GM21360 (cell line): ENCODE results near the gene KCNIP3.

Experiments
- ATAC-seq: cut with Tn5 transposase; IDR thresholded peaks from one replicate; pipeline ENCODE4 v1.9.1; 2021; ENCODE audit warnings: mild to moderate bottlenecking, moderate library complexity; ENCODE audit not compliant: unreplicated experiment

Gene KCNIP3

DNA sequence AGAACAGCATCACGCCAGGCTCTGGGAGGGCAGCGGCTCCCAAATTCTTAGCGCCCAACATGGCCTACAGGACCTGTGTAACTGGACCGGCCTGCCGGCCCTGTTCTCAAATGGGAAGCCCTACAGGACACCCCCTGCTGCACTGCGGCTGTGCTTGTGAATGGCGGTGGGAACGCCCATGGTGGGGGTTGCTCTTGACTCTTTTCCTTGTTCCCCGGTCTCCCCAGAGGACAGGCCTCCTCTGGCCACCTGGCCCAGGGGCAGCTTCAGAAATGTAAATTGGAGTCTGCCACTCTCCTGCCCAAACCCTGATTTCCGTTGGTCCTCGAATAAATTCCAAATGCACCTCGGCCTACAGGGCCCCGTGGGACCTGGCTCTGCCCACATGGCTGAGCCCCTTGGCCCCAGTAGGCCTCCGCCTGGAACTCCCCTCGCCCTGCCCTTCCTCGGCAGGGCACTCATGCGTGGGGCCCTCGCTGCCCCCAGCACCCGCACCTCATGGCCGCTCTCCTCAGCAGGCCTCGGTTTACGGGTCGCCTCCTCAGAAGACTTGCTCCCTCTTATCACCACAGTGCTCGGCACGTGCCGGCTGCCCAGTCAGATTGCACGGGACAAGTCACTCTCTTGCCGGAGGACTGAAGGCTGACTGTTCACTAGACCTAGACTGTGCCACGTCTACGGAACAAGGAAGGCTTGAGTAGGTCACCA, 29.4 kb downstream of the KCNIP3 start:
- no peak for ATAC-seq

DNA sequence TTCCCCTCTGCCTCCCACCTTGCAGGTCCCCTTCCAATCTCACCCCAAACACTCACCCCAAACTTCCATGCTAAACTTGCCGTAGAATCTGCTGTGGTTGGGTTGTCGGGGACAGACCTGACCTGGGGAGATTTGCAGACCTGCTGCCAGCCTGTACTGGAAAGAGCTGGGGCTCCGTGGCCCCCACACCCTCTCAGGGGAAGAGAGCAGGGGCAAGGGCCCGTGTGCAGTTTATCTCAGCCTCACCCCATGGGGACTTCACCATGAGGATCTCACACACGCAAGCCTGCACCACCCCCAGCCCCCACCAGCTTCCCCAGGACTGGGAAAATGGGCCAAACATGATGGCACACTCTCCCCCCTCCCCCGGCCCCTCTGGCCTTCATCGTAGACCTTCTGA, 30.7 kb downstream of the KCNIP3 start:
- no peak for ATAC-seq

DNA sequence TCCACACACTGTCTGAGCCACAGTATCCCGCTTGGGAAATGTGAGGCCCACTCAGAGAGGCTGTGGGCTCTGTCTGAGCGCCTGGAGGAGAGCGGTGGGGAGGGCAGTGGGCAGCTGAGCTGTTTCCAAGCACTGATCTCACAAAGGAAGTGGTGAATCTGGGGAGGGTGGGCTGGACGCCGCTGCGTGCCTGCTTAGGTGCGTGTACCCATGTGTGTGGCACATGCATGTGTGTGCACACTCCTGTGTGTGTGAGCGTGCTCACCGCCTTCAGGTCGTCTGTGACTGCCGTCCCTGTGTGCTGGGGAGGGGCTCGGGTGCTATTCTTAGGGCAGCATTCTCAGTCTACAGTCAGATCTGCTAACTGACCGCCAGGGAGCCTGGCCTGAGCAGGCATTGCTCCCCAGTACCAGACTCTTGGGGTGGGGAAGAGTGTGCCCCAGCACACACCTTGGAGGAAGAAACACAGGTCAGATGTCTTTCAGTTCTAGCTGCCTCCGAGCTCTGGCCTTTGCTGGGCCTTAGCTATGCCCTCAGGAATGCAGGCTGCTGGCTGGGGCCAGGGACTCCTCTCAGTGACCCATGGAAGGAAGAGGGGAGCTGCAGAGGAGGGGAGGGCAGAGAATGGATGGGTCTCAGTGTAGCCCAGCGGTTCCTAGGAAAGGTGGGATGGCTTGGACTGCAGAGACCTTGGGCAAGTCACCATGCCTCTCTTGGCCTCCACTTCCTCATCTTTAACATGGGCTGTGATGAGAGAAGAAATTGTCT, 31.4 kb downstream of the KCNIP3 start:
- no peak for ATAC-seq

DNA sequence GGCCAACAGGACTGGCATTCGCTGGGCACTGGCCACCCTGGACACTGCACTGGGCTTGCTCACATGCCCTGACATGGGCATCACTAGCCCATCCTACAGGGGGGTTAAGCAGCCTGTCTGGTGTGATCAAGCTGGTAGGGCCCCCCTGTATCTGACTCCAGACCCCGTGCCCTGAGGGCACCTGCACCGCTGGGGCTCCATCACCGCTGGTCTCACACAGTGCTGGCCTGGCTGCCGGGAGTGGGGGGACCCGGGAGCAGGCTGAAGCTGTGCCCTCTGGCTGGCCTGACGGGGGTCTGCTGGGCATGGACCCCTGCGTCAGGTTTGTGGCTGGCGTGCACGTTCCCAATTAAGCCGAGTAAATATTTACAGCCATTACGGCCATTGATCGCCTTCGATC, 32.3 kb downstream of the KCNIP3 start:
- no peak for ATAC-seq

DNA sequence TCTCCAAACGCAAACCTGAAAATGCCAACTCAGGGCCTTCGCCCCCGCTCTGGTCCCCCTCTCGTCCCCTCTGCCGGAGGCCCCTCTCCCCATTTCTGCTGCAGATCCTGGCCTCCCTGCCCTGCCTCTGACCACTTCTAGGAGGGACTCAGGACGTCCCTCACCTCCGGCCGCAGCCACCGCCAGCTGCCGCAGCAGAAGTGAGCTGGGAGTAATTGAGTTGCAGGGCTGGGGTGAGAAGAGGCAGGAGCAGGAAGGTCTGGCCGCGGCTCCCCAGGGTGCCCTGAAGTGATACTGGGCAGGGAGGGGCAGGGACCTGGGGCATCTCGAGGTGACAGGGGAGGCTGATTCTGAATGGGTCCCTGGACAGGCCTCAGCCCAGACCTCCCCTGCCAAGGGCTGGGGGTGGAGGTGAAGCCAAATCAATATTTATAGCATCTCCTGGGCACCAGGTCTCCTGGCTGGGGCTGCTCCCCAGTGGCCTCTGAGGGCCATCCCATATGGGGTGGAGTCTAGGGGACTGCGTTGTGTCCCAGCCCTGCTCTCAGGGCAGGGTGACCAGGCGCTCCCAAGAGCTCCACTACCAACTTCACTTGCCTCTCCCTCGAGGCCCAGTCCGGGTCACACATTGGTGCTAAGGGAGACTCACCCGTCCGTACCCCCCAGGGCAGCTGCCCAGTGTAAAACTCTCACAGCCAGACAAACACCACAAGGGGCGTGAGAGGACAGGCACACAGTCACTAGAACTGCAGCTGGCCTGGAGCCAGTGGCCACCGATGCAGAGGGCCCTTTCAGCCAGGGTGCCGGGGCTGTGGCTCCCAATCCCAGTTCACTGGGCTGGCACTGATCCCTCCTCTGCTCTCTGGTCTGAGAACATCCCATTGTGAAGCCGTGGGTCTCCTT, 33.0 kb downstream of the KCNIP3 start:
- no peak for ATAC-seq

DNA sequence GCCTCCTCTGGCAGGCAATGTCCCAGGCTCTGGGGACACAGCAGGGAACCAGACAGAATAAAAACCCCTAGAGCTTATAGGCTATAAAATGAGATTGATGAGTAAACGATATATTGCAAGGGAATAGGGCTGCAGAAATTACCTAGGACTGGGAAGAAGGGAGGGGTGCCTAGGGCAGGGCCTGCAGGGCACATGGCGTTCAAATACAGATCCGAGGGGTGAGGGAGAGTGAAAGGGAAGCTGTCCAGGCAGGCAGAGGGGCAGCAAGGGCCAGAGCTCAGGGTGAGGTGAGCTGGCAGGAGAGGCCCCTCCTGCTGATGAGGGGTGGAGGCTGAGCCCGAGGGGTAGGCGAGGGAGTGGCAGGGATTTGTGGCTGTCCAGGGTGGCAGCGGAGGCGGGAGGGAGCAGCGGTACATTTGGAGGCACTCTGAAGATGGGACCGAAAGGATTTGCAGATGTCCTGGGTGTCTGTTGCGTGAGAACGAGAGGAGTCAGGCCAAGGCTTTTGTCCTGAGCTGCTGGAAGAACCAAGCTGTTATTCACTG, 33.7 kb downstream of the KCNIP3 start:
- no peak for ATAC-seq

DNA sequence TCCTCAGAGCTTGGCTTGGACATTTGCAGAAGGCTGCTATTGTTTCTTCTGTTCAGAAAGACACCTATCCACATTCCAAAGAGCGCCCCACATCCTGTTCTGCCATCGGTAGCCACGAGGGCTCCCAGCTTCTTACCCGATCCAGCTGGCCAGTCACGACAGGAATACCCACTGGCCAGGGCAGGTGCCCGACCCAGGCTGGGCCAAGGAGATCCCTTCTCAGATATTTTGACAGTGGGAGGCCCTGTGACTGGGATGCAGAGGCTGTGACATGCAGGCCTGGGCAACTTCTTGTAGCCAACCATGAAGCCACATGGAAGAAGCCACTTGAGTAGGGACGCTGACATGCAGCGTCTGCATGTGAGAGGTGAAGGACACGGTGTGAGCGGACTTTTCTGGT, 34.5 kb downstream of the KCNIP3 start:
- ATAC-seq: no peak

DNA sequence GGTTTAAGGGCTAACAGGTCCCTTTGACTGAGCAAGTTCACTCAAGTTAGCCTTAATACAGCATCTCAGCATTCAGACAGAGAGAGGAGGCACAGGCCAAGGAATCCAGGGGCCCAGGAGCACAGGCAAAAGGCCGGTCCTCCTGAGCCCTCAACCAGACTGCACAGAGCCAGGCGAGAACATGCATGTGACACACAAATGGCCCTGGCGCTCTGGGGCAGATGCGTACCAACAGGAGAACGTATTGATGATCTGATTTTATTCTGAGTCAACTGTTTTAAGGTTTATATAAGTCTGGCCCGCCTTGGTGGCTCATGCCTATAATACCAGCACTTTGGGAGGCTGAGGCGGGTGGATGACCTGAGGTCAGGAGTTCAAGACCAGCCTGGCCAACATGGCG, 34.9 kb downstream of the KCNIP3 start:
- ATAC-seq: no peak

DNA sequence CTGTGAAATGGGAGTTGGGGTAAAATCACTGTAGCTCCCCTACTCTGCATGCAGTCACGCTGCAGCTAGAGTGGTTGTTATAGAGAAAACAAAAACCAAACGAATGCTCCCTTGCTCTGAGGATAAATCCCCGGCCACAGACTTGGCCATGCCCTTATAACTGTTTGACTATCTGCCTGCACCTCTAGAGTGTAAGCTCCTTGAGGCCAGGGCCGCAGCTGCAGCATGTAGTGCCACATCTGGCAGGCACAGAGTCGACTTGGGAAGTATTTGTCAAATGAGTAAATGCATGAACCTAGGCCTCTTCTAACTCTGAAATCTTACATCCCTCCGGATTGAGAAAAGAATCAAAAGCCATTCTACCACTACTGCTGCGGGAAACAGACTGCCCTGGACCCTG, 35.9 kb downstream of the KCNIP3 start:
- no peak for ATAC-seq

DNA sequence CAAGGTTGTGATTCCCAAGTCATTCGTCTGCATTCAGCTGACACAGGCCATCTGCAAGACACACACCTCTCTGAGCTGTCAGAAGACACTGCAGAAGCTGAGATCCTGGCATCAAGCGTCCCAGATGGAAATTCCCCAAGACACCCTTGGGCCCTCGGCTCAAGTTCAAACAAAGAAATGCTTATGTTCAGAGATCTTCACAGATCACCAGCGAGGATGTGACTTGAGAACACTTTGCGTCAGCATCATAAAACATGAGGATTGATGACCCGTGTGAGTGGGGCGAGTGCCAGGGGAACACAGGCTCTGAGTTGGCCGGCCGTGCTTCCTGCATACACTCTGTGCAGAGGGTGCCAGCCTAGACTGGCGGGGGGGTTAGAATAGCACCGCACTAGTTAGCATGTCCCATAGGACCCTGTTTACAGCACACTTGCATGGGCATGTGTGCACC, 36.8 kb downstream of the KCNIP3 start:
- ATAC-seq: no peak

DNA sequence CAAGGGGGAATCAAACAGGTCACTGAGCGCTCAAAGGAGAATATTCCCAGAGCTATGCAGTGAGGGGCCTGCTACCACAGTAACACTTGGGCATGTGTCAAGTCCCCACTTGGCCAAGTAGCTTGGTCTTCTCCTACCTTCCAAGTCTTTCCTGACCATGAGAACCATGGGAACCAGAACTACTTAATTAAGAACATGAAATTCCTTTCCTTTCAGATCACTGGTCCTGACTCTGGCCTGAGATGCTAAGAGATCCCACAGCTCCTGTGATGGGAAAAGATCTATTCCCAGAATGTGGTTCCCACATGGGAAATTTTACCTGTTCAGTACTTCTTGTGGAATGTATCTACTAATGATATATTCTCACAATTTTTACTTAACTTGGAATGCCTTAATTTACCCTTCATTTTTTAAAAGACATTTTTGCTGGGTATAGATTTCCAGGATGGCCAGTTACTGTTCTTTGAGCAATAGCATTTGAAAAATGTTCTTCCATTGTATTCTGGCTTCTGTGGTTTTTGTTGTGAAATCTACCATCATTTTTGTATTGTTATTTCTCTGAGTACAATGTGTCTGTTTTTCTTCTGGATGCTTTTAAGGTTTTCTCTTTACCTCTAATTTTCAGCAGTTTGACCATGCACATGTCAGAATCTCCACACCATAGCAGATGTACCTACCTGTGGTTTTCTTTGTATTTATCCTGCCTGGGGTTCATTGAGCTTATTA, 37.9 kb downstream of the KCNIP3 start:
- no peak for ATAC-seq

DNA sequence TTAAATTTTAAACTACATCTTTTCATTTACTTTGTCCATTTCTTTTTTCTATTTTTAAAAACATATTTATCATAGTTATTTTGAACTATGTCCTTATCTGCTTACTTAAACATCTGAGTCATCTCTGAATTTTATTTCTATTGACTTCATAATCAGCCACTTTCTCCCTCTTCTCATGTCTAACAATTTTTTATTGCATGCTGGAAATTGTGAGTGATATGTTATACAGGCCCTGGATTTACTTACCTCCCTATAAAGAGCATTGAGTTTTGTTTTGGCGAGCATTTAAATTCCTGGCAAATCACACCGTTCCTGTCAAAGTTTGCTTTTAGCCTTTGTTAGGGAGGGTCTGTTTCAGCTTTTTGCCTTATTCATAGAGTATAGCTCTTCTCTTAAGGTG, 39.3 kb downstream of the KCNIP3 start:
- no peak for ATAC-seq

DNA sequence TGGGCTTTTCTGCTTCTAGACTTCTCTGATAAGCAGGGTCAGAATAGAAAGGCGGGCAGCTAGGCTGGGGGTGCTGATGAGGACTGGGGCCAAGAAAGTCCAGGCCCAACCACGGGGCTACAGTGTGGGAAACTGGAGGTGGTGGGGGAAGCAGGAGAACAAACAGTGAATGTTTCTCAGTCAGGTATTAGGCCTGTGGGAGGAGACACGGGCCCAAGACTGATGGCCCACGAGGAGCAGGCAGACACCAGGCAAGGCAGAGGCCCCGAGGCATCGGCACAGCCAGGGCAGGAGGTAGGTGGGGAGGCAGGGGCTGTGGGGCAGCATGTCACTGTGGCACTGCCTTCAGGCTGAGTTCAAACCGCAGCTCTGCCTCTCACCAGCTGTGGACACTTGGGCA, 40.7 kb downstream of the KCNIP3 start:
- no peak for ATAC-seq

DNA sequence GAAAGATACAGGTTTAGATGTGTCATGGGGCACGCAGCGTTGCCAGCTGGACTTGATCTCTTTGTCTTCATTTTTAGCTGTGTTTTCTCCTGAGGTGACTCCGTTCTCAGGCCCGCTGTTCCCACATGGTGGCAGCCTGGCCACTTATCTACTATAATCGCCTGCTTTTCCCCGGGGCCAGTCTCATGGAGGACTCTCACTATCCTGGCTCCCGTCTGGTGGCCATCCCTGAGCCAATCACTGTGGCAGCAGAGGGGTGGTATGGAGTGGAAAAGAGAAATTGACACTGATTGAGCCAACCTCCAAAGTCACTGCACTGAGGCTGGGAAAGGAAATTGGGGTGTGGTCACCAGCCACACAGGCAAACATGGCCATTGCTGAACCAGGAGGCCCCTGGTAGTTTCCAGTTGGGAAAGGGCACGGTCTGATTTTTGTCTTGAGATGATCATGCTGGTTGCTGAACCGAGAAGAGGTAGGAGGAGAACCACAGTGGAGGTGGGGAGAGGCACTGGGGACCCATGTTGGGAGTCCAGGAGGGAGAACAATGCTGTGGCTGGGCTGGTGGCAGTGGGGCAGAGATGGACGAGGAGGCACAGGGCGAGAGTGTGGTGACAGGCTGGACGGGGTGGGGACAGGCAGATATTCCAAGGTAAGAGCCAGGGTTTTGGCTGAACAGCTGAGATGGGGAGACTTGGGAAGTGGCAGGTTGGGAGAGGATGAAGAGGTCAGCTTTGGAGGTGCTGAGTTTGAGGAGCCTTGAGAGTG, 45.6 kb downstream of the KCNIP3 start:
- ATAC-seq: no peak

DNA sequence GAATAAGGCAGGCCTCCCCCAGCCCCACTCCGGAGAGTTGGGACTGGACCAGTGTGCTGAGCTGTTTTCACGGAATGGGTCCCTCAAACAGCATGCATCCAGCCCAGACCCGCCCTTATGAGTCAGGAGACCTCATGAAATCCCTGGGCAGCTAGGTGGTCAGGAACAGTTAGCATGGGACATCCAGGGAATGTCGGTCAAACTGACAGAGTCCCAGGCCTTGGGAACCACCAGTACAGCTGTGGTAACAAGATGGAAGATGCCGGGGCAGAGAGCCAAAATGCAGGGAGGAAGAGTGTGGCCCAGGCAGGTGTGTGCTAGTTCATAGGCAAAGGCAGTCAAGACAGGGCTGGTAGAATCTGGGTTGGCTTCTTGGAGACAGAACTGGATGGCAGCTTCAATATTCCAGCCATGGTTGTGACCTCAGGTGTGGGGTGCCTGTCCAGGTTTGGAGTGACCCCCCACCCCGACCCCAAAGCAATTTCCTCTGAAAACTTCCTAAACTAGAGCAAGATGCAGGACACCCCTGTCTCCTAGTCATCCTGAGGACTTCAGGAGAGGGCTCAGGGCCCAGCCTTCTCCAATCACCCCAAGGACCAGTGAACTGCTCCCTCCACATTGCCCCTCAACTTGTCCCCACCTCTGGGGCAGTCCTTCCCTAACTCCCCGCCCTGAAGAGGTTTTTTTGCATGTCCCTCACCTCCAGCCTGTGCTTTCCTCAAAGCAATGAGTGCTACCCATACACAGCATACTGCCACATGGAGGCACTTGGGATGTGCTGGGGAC, 46.5 kb downstream of the KCNIP3 start:
- no peak for ATAC-seq

DNA sequence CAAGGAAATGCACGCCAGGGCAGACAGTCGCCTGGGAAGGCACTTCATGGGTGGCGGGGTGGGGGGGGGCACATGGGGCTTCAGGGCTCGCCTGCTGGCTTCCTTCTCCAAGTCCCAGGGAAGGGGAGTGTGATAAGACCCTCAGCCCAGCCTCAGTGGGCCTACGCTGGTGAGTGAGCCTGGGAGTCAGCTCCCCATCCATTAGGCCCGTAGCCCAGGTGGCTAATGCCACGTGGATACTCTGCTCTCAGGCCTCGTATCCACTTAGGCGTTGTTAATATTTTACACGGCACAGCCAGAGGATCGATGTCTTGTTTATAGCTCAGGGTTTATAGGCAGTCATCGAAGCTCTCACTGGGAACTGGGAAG, 47.1 kb downstream of the KCNIP3 start:
- ATAC-seq: no peak

DNA sequence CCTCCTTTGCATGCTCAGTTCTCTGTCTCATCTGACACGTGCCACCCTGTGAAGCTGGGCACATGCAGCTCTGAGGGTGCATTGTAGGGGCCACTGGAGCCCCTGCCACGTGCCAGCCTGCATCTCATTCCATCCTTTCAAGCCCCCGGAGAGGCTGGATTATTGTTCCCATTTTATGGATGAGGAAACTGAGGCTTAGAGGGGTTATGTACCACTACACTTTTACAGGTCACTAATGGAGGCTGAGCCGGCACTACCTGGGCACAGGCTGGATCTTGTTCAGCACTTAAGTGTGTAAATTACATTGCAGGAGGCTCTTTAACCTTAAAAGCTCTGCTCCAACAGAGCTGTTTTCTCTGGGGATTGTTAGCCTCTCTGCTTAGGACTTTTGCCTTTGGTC, 47.5 kb downstream of the KCNIP3 start:
- no peak for ATAC-seq

DNA sequence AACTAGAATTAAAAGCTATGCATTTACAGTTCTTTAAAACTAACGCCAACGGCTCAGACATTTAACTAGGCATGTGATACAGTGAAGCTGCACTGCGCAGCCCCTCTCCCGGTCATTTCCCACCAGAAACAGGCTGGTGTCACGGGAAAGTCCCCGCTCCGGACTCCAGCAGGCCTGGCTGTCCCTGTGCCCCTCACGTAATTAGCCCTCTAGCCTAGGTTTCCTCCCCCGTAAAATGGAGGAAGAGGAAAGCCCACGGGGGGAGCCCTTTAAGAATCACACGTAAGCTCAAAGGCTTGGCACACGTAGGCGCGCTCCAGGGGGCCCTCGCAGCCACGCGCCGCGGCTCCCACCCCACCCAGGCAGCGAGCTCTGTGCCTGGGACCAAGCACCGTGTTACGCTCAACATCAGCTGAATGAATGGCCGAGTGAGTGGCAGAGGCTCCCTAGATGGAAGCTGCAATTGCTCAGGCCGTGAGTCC, 48.0 kb downstream of the KCNIP3 start:
- ATAC-seq: peak; percentile 2
